ENCODE measurements around the gene ZMYND10. TPM values are rescaled to one million over a fixed set of nuclear protein-coding genes. Genes with fewer than 3 reads are reported as not detected.

The ZMYND10 gene
- total and polyA plus RNA-seq, 2 donors (not counting 3 experiments of a cell fraction or from before 2014, with no cell fraction given): 0.25 to 0.38 TPM

GRCh38 chr3:50318163-50318562 is 27.4 kb downstream of the ZMYND10 start:
- ChIA-PET CTCF (interaction anchor here (1.6 to 1.7 kb wide), 2 partner anchors 15 to 19 kb away, joined by 3 to 6 read pairs; partner anchors contain the start of genes HYAL1, HYAL3 and NAA80), POLR2A (interaction anchor here (0.8 kb wide), 1 partner anchor 10 kb away, joined by 3 read pairs; the partner anchor contains the start of gene TUSC2)
- TF ChIP-seq MYC (IDR thresholded peaks at IDR 0.05; ENCODE audit: low read depth, low read length): no peak
- peak; percentile 72 for TF ChIP-seq POLR2A (IDR thresholded peaks at IDR 0.05; ENCODE audit: low read depth, low read length)
- no peaks in the 10 kb centered on the region for H3K9me1 ChIP-seq (replicated peaks; ENCODE audit: control insufficient read depth, extremely low read depth, insufficient read depth, low read length)
- H3K4me1 ChIP-seq (ENCODE audit: control insufficient read depth, extremely low read depth, insufficient read depth, low read length): peaks cover 51% of the 10 kb centered on the region
- intact Hi-C loops (cut with micrococcal nuclease): no loop called here
- no TSS peak for BruUV-seq (replicated peaks)
- no peak overlapping the region for H3K9ac ChIP-seq (replicated peaks; ENCODE audit: extremely low read depth, insufficient read depth, low read length)
- no peak overlapping the region for H3K27ac ChIP-seq (ENCODE audit: insufficient read depth, low read depth, low read length)
- peak overlapping the region in 1 of 3 experiments; percentile 11 for H3K4me3 ChIP-seq (replicated peaks in 1 of 3; ENCODE audit: insufficient read depth in 1 of 3, low read depth in 1 of 3, low read length in 3 of 3)
- dilution Hi-C loops (cut with MboI; ENCODE audit: extremely low pct_ligation_motif_present, low sequenced_read_pairs): no loop called here
- peaks cover 17 to 47% of the 10 kb centered on the region in 2 experiments for H3K36me3 ChIP-seq (ENCODE audit: control insufficient read depth in 2 of 2, extremely low read depth in 1 of 2, insufficient read depth in 2 of 2, low read length in 2 of 2)
- H4K20me1 ChIP-seq (replicated peaks; ENCODE audit: control insufficient read depth, extremely low read depth, insufficient read depth, low read length): no peaks in the 10 kb centered on the region
- H3K4me2 ChIP-seq (ENCODE audit: insufficient read depth, low read length): peak overlapping the region; percentile 69
- H3K27me3 ChIP-seq (ENCODE audit: control insufficient read depth in 2 of 2, insufficient read depth in 2 of 2, low read length in 2 of 2): no peaks in the 10 kb centered on the region
- DNase-seq (ENCODE audit: low read depth, low spot score): no peak
- no peak for FAIRE-seq
- no peaks in the 10 kb centered on the region for H3K9me3 ChIP-seq (replicated peaks; ENCODE audit: control insufficient read depth, insufficient read depth, low read length)
- peaks cover 52% of the 10 kb centered on the region for H3K79me2 ChIP-seq (ENCODE audit: control insufficient read depth, insufficient read depth, low read length)
- H2AFZ ChIP-seq (ENCODE audit: low read depth, low read length): no peak overlapping the region

GRCh38 chr3:50317300-50317699 is 28.2 kb downstream of the ZMYND10 start:
- Histone ChIP-seq H3K4me1 (ENCODE audit: control insufficient read depth, extremely low read depth, insufficient read depth, low read length) (peaks cover 45% of the 10 kb centered on the region), H3K9me1 (replicated peaks; ENCODE audit: control insufficient read depth, extremely low read depth, insufficient read depth, low read length) (no peaks in the 10 kb centered on the region), H3K9ac (replicated peaks; ENCODE audit: extremely low read depth, insufficient read depth, low read length) (no peak overlapping the region), H3K36me3 (ENCODE audit: control insufficient read depth in 2 of 2, extremely low read depth in 1 of 2, insufficient read depth in 2 of 2, low read length in 2 of 2) (peaks cover 17 to 47% of the 10 kb centered on the region in 2 experiments), H3K4me3 (replicated peaks in 1 of 3; ENCODE audit: insufficient read depth in 1 of 3, low read depth in 1 of 3, low read length in 3 of 3) (no peak overlapping the region), H3K4me2 (ENCODE audit: insufficient read depth, low read length) (no peak overlapping the region), H3K79me2 (ENCODE audit: control insufficient read depth, insufficient read depth, low read length) (peaks cover 52% of the 10 kb centered on the region), H3K27me3 (ENCODE audit: control insufficient read depth in 2 of 2, insufficient read depth in 2 of 2, low read length in 2 of 2) (no peaks in the 10 kb centered on the region), H3K9me3 (replicated peaks; ENCODE audit: control insufficient read depth, insufficient read depth, low read length) (no peaks in the 10 kb centered on the region), H2AFZ (ENCODE audit: low read depth, low read length) (no peak overlapping the region), H3K27ac (ENCODE audit: insufficient read depth, low read depth, low read length) (peak overlapping the region; percentile 1), H4K20me1 (replicated peaks; ENCODE audit: control insufficient read depth, extremely low read depth, insufficient read depth, low read length) (no peaks in the 10 kb centered on the region)
- CTCF ChIA-PET: interaction anchor here (0.8 to 1.7 kb wide), 3 partner anchors 11 to 18 kb away, joined by 3 to 6 read pairs (median 4); partner anchors contain the start of genes HYAL1, HYAL3 and NAA80
- dilution Hi-C loops (cut with MboI; ENCODE audit: extremely low pct_ligation_motif_present, low sequenced_read_pairs): no loop called here
- DNase-seq (ENCODE audit: low read depth, low spot score): no peak
- intact Hi-C loops (cut with micrococcal nuclease): no loop called here
- peak; percentile 6 for TF ChIP-seq POLR2AphosphoS5 (IDR thresholded peaks at IDR 0.05; ENCODE audit: insufficient read depth, low read depth, low read length)
- TF ChIP-seq, protein P1, sequence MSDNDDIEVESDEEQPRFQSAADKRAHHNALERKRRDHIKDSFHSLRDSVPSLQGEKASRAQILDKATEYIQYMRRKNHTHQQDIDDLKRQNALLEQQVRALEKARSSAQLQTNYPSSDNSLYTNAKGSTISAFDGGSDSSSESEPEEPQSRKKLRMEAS (IDR thresholded peaks at IDR 0.05; ENCODE audit: insufficient read depth, insufficient read length): no peak
- POLR2A ChIA-PET: interaction anchor here (0.7 kb wide), 1 partner anchor 18 kb away, joined by 3 read pairs; the partner anchor contains the start of genes HYAL3 and NAA80
- no TSS peak for BruUV-seq (replicated peaks)
- FAIRE-seq: peak; percentile 59

Data from endothelial cell of umbilical vein (primary cell).